Nephron (organoid): Measurements from ENCODE around the gene PLEKHG1.
A peak's percentile ranks its signal among the peaks of the same experiment; 100 is the strongest.

Experiments
- H3K27ac Mint-ChIP-seq, 3 experiments: 2 replicates each; pipeline ENCODE4 v1.8.0; 2020; ENCODE audit warnings: mixed read lengths in 3 of 3, mild to moderate bottlenecking in 2 of 3, moderate library complexity in 1 of 3
- H3K27me3 Mint-ChIP-seq: 2 replicates; pipeline ENCODE4 v1.8.0; 2021; ENCODE audit warnings: low read depth, mild to moderate bottlenecking, moderate library complexity, mixed read lengths
- H3K36me3 Mint-ChIP-seq: 2 replicates; pipeline ENCODE4 v1.8.0; 2020; ENCODE audit warnings: low read depth, mixed read lengths
- H3K4me1 Mint-ChIP-seq: 2 replicates; pipeline ENCODE4 v1.8.0; 2020; ENCODE audit warnings: mixed read lengths
- H3K4me3 Mint-ChIP-seq, 3 experiments: 2 replicates each; pipeline ENCODE4 v1.8.0; 2020; ENCODE audit warnings: mild to moderate bottlenecking in 3 of 3, mixed read lengths in 3 of 3, moderate library complexity in 2 of 3
- H3K9me3 Mint-ChIP-seq: 2 replicates; pipeline ENCODE4 v1.8.0; 2020; ENCODE audit warnings: mixed read lengths
- CTCF ChIP-seq, 3 experiments: fragments of 200-600 bp; sonication (generic); IDR thresholded peaks; one replicate each; pipeline ENCODE4 v1.5.0; 2021; ENCODE audit warnings: antibody characterized with exemption in 3 of 3; ENCODE audit not compliant: unreplicated experiment in 3 of 3

The PLEKHG1 gene

GRCh38 chr6:150627585-150628025 is 27.9 kb downstream of the PLEKHG1 start:
- no peak for TF ChIP-seq CTCF (IDR thresholded peaks at IDR 0.05; ENCODE audit: unreplicated experiment in 3 of 3)
- Mint-ChIP-seq H3K4me1 (peaks cover 58% of the 10 kb centered on the region), H3K27ac (peak overlapping the region; percentile 84 to 91 (median 91)), H3K27me3 (no peaks in the 10 kb centered on the region), H3K36me3 (peaks cover 36% of the 10 kb centered on the region), H3K9me3 (peaks cover 4% of the 10 kb centered on the region), H3K4me3 (no peak overlapping the region)

- H3K27ac Mint-ChIP-seq = peak overlapping the region; percentile 84 to 91 (median 91)
- peaks cover 25% of the 10 kb centered on the region for H3K36me3 Mint-ChIP-seq
- peaks cover 71% of the 10 kb centered on the region for H3K4me1 Mint-ChIP-seq
- TF ChIP-seq CTCF (IDR thresholded peaks at IDR 0.05; ENCODE audit: unreplicated experiment in 3 of 3) = no peak
- no peak overlapping the region for H3K4me3 Mint-ChIP-seq
- H3K9me3 Mint-ChIP-seq = peaks cover 4% of the 10 kb centered on the region
- no peaks in the 10 kb centered on the region for H3K27me3 Mint-ChIP-seq
Observed at GRCh38 chr6:150628908-150629307, 29.2 kb downstream of the PLEKHG1 start.

GRCh38 chr6:150631283-150631983 is 31.7 kb downstream of the PLEKHG1 start:
- no peak overlapping the region for H3K4me3 Mint-ChIP-seq
- no peaks in the 10 kb centered on the region for H3K27me3 Mint-ChIP-seq
- peaks cover 5% of the 10 kb centered on the region for H3K36me3 Mint-ChIP-seq
- H3K27ac Mint-ChIP-seq = peak overlapping the region; percentile 52 to 92 (median 88)
- peaks cover 88% of the 10 kb centered on the region for H3K4me1 Mint-ChIP-seq
- no peak for TF ChIP-seq CTCF (IDR thresholded peaks at IDR 0.05; ENCODE audit: unreplicated experiment in 3 of 3)
- H3K9me3 Mint-ChIP-seq = peaks cover 2% of the 10 kb centered on the region

GRCh38 chr6:150631984-150632642 is 32.4 kb downstream of the PLEKHG1 start:
- peak overlapping the region; percentile 52 to 92 (median 88) for H3K27ac Mint-ChIP-seq
- no peaks in the 10 kb centered on the region for H3K36me3 Mint-ChIP-seq
- H3K27me3 Mint-ChIP-seq = no peaks in the 10 kb centered on the region
- H3K4me1 Mint-ChIP-seq = peaks cover 88% of the 10 kb centered on the region
- no peaks in the 10 kb centered on the region for H3K9me3 Mint-ChIP-seq
- no peak for TF ChIP-seq CTCF (IDR thresholded peaks at IDR 0.05; ENCODE audit: unreplicated experiment in 3 of 3)
- H3K4me3 Mint-ChIP-seq = no peak overlapping the region

- H3K4me1 Mint-ChIP-seq = peaks cover 88% of the 10 kb centered on the region
- TF ChIP-seq CTCF (IDR thresholded peaks at IDR 0.05; ENCODE audit: unreplicated experiment in 3 of 3) = no peak
- peak overlapping the region in 2 of 3 experiments; percentile 19 to 24 for H3K4me3 Mint-ChIP-seq
- no peaks in the 10 kb centered on the region for H3K9me3 Mint-ChIP-seq
- H3K27ac Mint-ChIP-seq = peak overlapping the region; percentile 52 to 92 (median 88)
- H3K36me3 Mint-ChIP-seq = no peaks in the 10 kb centered on the region
- no peaks in the 10 kb centered on the region for H3K27me3 Mint-ChIP-seq
Observed at GRCh38 chr6:150632785-150633485, 33.2 kb downstream of the PLEKHG1 start.
